DLD1 (cell line): Measurements from ENCODE around the gene PCYT1B.
"Not testable (repeated sequence)": the region's sequence is repeated elsewhere in the genome, so short reads cannot be mapped to it uniquely, and the experiment has no call there.

Experiments
- in situ Hi-C: cut with HindIII; loops from 2 replicates; pipeline ENCODE4 v1.10.0; 2017; ENCODE audit warnings: low sequenced_read_pairs

PCYT1B gene

DNA sequence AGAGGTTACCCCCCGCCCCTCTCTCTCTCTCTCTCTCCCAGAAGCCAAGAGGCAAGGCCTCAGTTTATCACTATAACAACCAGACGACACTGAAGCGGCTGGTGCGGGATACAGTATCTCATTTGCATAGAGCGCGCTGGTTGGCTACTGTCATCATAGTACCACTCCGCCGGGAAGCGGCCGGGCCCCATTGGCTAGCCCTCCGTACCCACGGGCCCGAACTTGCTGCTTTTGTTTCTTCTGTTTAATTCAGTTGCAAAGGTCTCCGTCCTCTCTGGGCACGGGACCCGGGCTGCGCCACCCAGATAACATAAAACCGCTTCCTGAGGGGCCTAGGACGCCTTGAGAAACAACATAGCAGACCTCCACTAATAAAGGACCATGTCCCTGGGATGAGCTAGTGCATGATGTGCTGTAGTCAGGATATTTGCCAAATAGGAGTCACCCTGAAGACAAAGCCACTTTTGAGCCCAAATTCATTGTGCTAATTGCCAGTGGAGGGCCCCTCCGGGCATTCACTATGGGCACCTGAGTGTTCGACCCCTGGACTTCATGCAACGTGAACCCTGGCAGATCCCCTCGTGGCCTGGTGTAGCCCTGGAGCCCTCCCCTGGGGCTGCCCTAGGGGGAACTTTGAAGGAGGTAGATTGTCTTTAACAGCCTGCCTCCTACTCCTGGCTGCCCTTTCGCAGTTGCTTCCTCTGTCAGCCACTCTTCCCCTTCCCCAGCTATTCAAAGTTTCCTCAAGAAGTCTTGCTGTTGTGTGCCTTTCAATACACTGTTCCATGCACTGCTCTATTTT, at the start of gene PCYT1B:
TSS of gene PCYT1B (minus strand) at position 91 of the 802 bp plus-strand sequence. CDS start 242 bp downstream, outside the sequence.
- in situ Hi-C loops, result no loop called here

GRCh38 chrX:24696294-24696693, 49.1 kb upstream of the PCYT1B start:
- in situ Hi-C loops, result no loop called here

- in situ Hi-C loops, result no loop called here
Observed at GRCh38 chrX:24694825-24695224, 47.7 kb upstream of the PCYT1B start.

DNA sequence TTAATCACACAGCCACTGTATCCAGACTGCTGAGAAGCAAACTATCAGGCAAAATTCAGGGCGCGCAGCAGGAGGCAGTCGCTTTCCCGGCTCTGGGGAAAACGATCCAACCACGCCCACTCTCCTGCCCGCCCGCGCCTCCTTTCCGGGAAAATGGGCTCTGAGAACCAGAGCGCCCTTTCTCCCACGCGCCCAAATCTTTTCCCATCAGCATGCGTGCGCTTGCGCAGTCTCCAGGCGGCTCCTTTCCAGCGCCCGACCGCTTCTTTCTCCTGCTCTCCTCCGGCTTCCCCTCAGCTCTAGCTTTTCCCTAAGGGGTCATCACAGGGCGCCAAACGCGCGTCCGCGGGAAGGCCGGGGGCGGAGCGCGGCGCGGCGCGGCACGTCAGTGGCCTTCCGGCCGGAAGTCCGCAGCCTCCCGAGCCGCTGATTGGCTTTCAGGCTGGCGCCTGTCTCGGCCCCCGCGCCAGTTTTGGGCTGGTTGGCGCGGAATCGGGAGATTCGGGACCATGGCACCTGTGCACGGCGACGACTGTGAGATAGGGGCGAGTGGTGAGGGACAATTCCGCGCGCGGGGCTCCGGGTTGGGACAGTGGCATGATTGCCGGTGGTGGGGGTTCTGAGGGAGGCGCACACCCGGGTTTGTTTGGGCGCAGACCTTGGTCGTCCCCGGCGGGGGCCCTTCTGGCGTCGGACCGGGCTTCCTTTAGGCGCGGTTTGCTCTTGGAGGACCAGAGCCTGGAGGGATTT, 46.5 kb upstream of the PCYT1B start, which contains the start of gene POLA1:
TSS of gene POLA1 (plus strand) at position 466 of the 750 bp plus-strand sequence. CDS start at position 510, 44 bp downstream.
- in situ Hi-C loops, result no loop called here

GRCh38 chrX:24692305-24692704, 45.2 kb upstream of the PCYT1B start:
- in situ Hi-C loops, result no loop called here

DNA sequence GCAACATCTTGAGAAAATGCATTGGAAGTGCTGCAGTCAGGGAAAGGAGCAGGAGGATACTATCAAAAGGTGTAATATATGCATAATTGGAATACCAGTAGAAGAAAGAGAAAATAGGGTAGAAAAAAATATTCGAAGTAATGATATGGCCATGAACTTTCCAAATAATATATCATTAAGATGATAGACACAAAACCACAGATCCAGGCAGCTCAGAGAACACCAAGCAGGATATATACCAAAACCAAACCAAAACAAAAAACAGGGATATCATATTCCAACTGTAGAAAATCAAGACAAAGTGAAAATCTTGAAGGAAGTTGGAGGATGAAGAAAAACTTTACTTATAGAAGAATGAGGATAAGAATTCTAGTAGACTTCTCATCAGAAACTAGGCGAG, 36.9 kb upstream of the PCYT1B start:
- in situ Hi-C loops, result no loop called here

GRCh38 chrX:24682739-24683432, 35.7 kb upstream of the PCYT1B start:
- in situ Hi-C loops, result no loop called here

GRCh38 chrX:24676403-24677024, 29.4 kb upstream of the PCYT1B start:
- in situ Hi-C loops, result no loop called here

DNA sequence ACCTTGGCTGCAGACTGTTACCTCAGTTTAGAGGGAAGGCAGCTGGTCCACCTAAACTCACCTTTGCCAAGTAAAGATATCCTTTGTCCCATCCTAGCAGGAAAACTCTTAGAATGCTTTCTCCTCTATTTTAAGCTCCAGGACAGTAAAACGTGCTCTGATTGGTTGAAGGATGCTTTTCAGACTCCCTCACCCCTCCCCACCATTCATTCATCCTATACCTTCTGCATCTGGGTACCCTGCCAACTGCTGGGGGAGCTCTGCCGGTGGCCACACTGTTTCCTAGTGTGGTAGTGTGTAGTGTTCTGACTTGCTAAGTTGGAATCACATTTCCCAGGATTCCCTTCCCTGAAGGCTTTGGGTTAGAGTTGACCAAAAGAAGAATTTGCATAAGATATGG, 26.3 kb upstream of the PCYT1B start:
- in situ Hi-C loops, result no loop called here

- in situ Hi-C loops, result no loop called here
Observed at GRCh38 chrX:24672701-24673190, 25.6 kb upstream of the PCYT1B start.

DNA sequence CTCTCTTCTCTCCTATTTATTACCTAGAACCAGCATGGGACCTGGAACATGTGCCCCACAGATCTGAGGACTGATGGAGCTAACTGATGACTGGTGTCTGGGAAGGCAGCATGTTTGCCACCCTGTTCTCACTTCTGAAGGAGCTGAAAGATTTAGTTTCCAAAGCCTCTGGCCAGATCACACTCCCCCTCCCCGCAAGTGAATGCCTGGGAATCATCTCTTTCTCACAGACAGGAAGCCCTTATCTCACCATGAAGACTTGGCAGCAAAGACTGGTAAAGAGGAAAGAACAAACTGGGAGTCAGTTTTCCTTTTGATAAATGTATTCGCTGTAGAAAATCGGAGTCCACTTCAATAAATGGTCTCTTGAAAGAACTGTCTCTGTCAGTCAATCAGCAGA, 21.0 kb upstream of the PCYT1B start:
- in situ Hi-C loops, result no loop called here

- in situ Hi-C loops, result no loop called here
Observed at GRCh38 chrX:24662352-24662751, 15.2 kb upstream of the PCYT1B start.

GRCh38 chrX:24661292-24661691, 14.1 kb upstream of the PCYT1B start:
- in situ Hi-C loops, result no loop called here

- in situ Hi-C loops, result no loop called here
Observed at GRCh38 chrX:24659646-24660045, 12.5 kb upstream of the PCYT1B start.

DNA sequence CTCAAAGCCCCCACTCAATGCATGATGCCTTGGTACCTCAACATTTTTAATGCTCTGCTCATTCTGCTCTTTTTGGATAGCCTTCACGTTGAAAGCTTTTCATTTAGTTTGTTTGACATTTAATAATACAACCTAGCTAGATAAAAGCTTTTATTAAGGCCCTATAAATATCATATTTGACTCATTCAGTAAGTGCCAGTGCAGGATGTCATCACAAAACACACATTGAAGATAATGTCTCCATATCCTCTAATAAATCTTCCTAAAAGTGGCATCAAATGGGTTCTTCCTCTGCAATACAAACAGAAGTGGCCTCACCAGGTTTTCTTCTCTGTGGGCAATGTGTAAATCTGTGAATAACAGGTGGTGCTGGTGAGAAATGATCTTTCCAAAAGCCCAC, 12.0 kb upstream of the PCYT1B start:
- in situ Hi-C loops, result no loop called here

- in situ Hi-C loops, result no loop called here
Observed at GRCh38 chrX:24658421-24658820, 11.3 kb upstream of the PCYT1B start.

DNA sequence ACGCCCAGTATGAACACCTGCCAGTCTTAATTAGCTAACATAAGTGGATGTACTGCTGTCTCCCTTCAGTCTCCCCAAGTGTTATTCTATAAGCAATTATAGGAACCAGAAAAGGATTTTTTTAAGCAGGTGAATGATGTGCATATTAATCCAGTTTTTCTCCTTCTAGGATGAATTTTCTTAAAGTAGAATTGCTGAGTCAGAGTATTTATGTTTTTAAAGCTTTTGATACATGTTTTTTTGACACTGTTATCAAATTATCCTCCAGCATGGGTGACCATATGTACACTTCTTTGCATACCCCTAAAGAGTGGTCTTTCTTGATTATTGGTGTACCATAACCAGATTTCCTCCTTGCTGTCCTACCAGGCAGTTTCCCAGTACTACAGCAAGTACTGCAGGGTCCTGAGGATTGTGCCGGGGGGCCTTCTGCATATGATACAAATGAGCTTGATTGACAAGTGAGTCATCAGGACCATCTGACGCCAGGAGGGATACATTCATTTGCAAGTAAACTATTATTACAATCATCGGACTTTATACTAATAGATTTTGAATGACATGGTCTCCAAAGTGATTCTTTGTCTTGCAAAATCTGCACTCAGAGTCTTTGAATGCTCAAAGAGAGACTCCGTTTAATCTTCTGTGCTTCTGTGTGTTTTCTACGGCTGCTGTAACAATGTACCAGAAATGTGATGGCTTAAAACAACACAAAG, 10.7 kb upstream of the PCYT1B start:
- in situ Hi-C loops, result no loop called here

DNA sequence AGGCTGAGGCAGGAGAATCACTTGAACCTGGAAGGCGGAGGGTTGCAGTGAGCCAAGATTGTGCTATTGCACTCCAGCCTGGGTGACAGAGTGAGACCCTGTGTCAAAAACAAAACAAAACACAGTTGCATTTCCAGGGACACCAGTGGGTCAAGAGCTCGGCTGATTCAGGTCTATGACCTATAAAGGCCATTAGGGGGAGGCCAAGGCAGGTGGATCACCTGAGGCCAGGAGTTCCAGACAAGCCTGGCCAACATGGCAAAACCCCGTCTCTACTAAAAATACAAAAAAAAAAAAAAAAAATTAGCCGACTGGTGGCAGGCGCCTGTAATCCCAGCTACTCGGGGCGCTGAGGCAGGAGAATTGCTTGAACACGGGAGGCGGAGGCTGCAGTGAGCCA, 8.5 kb upstream of the PCYT1B start:
- in situ Hi-C loops, result not testable (repeated sequence)

- in situ Hi-C loops, result no loop called here
Observed at GRCh38 chrX:24651783-24652182, 4.6 kb upstream of the PCYT1B start.

DNA sequence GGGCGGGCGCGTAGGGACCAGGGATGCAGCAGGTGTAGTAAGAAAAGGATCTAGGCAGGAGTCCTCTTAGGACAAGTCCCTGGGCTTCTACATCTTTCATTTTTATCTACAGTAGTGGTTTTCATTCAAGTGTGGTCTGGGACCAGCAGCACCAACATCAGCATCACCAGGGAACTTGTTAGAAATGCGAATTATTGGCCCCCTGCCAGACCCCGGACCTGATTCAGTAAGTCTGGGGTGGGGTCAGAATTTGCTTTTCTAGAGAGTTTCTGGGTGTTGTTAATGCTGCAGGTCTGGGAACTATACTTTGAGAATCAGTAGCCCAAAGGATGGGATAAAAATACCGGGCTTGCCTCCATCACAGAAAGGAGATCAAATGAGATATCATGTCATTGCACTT, 1.3 kb upstream of the PCYT1B start:
- in situ Hi-C loops, result no loop called here
